Smooth muscle cell (in vitro differentiated cells): ENCODE measurements around the gene POU5F1. TPM values are rescaled to one million over a fixed set of nuclear protein-coding genes. Genes with fewer than 3 reads are reported as not detected.

Source experiments
- DNase-seq: peaks from one replicate; lab custom pipeline; 2025; ENCODE audit not compliant: unreplicated experiment; lab: John Stamatoyannopoulos, UW
- H2AFZ ChIP-seq: fragments of 200-600 bp; sonication (generic); 2 replicates; pipeline ENCODE4 v1.6.0; 2016; ENCODE audit warnings: antibody characterized with exemption, low read depth, mild to moderate bottlenecking
- H3F3A ChIP-seq: fragments of 200-600 bp; sonication (generic); 2 replicates; pipeline ENCODE4 v1.6.0; 2017; ENCODE audit warnings: antibody characterized with exemption, low read depth
- H3K27ac ChIP-seq: fragments of 200-600 bp; sonication (generic); 2 replicates; pipeline ENCODE4 v1.5.1; 2016; ENCODE audit warnings: low read depth, mild to moderate bottlenecking
- H3K27me3 ChIP-seq: fragments of 200-600 bp; sonication (generic); 2 replicates; pipeline ENCODE4 v1.6.1; 2016; ENCODE audit warnings: low read depth, mild to moderate bottlenecking
- H3K36me3 ChIP-seq: fragments of 200-600 bp; sonication (generic); 2 replicates; pipeline ENCODE4 v1.5.1; 2016; ENCODE audit warnings: low read depth
- H3K4me1 ChIP-seq: fragments of 200-600 bp; sonication (generic); 2 replicates; pipeline ENCODE4 v1.5.1; 2016; ENCODE audit warnings: low read depth
- H3K4me2 ChIP-seq: fragments of 200-600 bp; sonication (generic); 2 replicates; pipeline ENCODE4 v1.6.0; 2016; ENCODE audit warnings: mild to moderate bottlenecking
- H3K4me3 ChIP-seq: fragments of 200-600 bp; sonication (generic); 2 replicates; pipeline ENCODE4 v1.5.1; 2016; ENCODE audit warnings: mild to moderate bottlenecking
- H3K79me2 ChIP-seq: fragments of 200-600 bp; sonication (generic); 2 replicates; pipeline ENCODE4 v1.6.0; 2016; ENCODE audit warnings: low read depth, mild to moderate bottlenecking
- H3K9ac ChIP-seq: fragments of 200-600 bp; sonication (generic); 2 replicates; pipeline ENCODE4 v1.6.0; 2016; ENCODE audit warnings: low read depth
- H3K9me3 ChIP-seq: fragments of 200-600 bp; sonication (generic); replicated peaks from 2 replicates; pipeline ENCODE4 v1.5.1; 2016; ENCODE audit warnings: low read depth
- H4K20me1 ChIP-seq: fragments of 200-600 bp; sonication (generic); 2 replicates; pipeline ENCODE4 v1.6.0; 2016; ENCODE audit warnings: low read depth
- CTCF ChIP-seq: fragments of 200-600 bp; sonication (generic); IDR thresholded peaks from 2 replicates; pipeline ENCODE4 v1.5.1; 2017; ENCODE audit warnings: borderline replicate concordance, mild to moderate bottlenecking, antibody characterized with exemption; ENCODE audit not compliant: insufficient read depth, poor library complexity, severe bottlenecking
- WGBS: methylation state at CpG from one replicate; pipeline ENCODE4 v1.1.7; 2016; ENCODE audit warnings: low lambda C conversion rate; 5-methylcytosine and 5-hydroxymethylcytosine counted together
- polyA plus RNA-seq: library from polyadenylated mRNA; unstranded; fragments of >200 nt; fragmentation: Nextera tagmentation; extraction: Ambion mirVana; gene quantifications from 2 replicates; pipeline ENCODE4 v1.2.1, GENCODE V29; 2016
- small RNA-seq: library from RNA; depleted of rRNA; stranded (forward); fragments of <200 nt; gene quantifications from one replicate; pipeline ENCODE3, GENCODE V24; 2014
- total RNA-seq: library from RNA; depleted of rRNA; stranded (reverse); fragments of >200 nt; gene quantifications from 2 replicates; pipeline ENCODE4 v1.2.3, GENCODE V29; 2014

The POU5F1 gene
- total and polyA plus RNA-seq, 2 experiments from 2014 or later, result not detected

- DNase-seq, result peak; percentile 38
- peak within 1 kb of the TSS; percentile 60 for H3K9ac ChIP-seq
- peaks cover 8% of the 10 kb centered on the region for H3F3A ChIP-seq
These were observed 56.0 kb downstream of the POU5F1 start, which contains the start of gene PSORS1C1 for GRCh38 chr6:31114541-31114878. Gene PSORS1C1, plus strand, starts transcription at chr6:31114800. Its CDS starts 14,833 bp downstream, at chr6:31129633.

More at GRCh38 chr6:31114541-31114878, 56.0 kb downstream of the POU5F1 start, which contains the start of gene PSORS1C1:
- WGBS, result 12% methylated on average over 3 of the region's 3 CpGs
- no peaks in the 10 kb centered on the region for H3K79me2 ChIP-seq
- peak within 1 kb of the TSS; percentile 86 for H3K27ac ChIP-seq
- H3K4me3 ChIP-seq, result peak within 1 kb of the TSS; percentile 41
- no peaks in the 10 kb centered on the region for H3K36me3 ChIP-seq
- H3K9me3 ChIP-seq, result no peaks in the 10 kb centered on the region
- H3K27me3 ChIP-seq, result no peaks in the 10 kb centered on the region
- peak within 1 kb of the TSS; percentile 77 for H3K4me2 ChIP-seq
- TF ChIP-seq CTCF, result no peak
- peak within 1 kb of the TSS; percentile 63 for H2AFZ ChIP-seq
- no peaks in the 10 kb centered on the region for H4K20me1 ChIP-seq
- peaks cover 24% of the 10 kb centered on the region for H3K4me1 ChIP-seq

Small RNA genes within 50 kb of the gene (small RNA-seq; reads per million reads assigned to genes)
- gene POLR2LP1, result 0.08 reads per million

Other genes starting within 250 kb of the POU5F1 start
- not detected in 2 replicates for gene SFTA2, start 238.5 kb downstream of the POU5F1 start, total RNA-seq
- gene SFTA2, start 238.5 kb downstream of the POU5F1 start, polyA plus RNA-seq, result not detected in 2 replicates
- 0.31 TPM in 1 of 2 replicates, not detected in the other for gene MUCL3, start 229.7 kb downstream of the POU5F1 start, total RNA-seq
- gene MUCL3, start 229.7 kb downstream of the POU5F1 start, polyA plus RNA-seq, result not detected in 2 replicates
- not detected in 2 replicates for gene MUC21, start 187.0 kb downstream of the POU5F1 start, total RNA-seq
- not detected in 2 replicates for gene MUC21, start 187.0 kb downstream of the POU5F1 start, polyA plus RNA-seq
- gene MUC22, start 160.2 kb downstream of the POU5F1 start, total RNA-seq, result not detected in 2 replicates
- gene MUC22, start 160.2 kb downstream of the POU5F1 start, polyA plus RNA-seq, result not detected in 2 replicates
- gene C6orf15, start 58.1 kb downstream of the POU5F1 start, total RNA-seq, result 0.63 and 0.94 TPM in 2 replicates
- 0.52 and 1.5 TPM in 2 replicates for gene C6orf15, start 58.1 kb downstream of the POU5F1 start, polyA plus RNA-seq
- 2.6 and 6.5 TPM in 2 replicates for gene PSORS1C1, start 55.9 kb downstream of the POU5F1 start, total RNA-seq
- gene PSORS1C1, start 55.9 kb downstream of the POU5F1 start, polyA plus RNA-seq, result 1.6 and 2.1 TPM in 2 replicates
- 1.4 and 11.6 TPM in 2 replicates for gene CDSN, start 50.2 kb downstream of the POU5F1 start, total RNA-seq
- 1.2 TPM in 1 of 2 replicates, not detected in the other for gene CDSN, start 50.2 kb downstream of the POU5F1 start, polyA plus RNA-seq
- gene PSORS1C2, start 31.6 kb downstream of the POU5F1 start, total RNA-seq, result 0.49 and 0.90 TPM in 2 replicates
- gene PSORS1C2, start 31.6 kb downstream of the POU5F1 start, polyA plus RNA-seq, result 0.97 and 1.1 TPM in 2 replicates
- 4.9 and 8.2 TPM in 2 replicates for gene CCHCR1, start 12.9 kb downstream of the POU5F1 start, total RNA-seq
- gene CCHCR1, start 12.9 kb downstream of the POU5F1 start, polyA plus RNA-seq, result 15.0 and 25.4 TPM in 2 replicates
- 4.5 and 7.8 TPM in 2 replicates for gene TCF19, start 12.1 kb downstream of the POU5F1 start, total RNA-seq
- gene TCF19, start 12.1 kb downstream of the POU5F1 start, polyA plus RNA-seq, result 5.4 and 10.5 TPM in 2 replicates
- gene HLA-C, start 101.4 kb upstream of the POU5F1 start, total RNA-seq, result 209 and 256 TPM in 2 replicates
- 387 and 404 TPM in 2 replicates for gene HLA-C, start 101.4 kb upstream of the POU5F1 start, polyA plus RNA-seq
- gene HLA-B, start 186.5 kb upstream of the POU5F1 start, total RNA-seq, result 238 and 2,794 TPM in 2 replicates
- gene HLA-B, start 186.5 kb upstream of the POU5F1 start, polyA plus RNA-seq, result 605 and 646 TPM in 2 replicates
- 45.8 and 54.2 TPM in 2 replicates for gene MICA, start 232.9 kb upstream of the POU5F1 start, total RNA-seq
- 60.8 and 61.5 TPM in 2 replicates for gene MICA, start 232.9 kb upstream of the POU5F1 start, polyA plus RNA-seq